Bronchus fibroblast of lung (primary cell): ENCODE results near the gene MCM3AP. TPM values are rescaled to one million over a fixed set of nuclear protein-coding genes. Genes with fewer than 3 reads are reported as not detected.

Experiments used
- total RNA-seq: library from RNA; depleted of rRNA; stranded (reverse); fragments of >200 nt; gene quantifications from 2 replicates; pipeline ENCODE4 v1.2.3, GENCODE V29; 2015

MCM3AP gene
- 60.0 and 60.2 TPM in 2 replicates for total RNA-seq

GRCh38 chr21:46285206-46285661 is at the start of gene MCM3AP:
Gene MCM3AP, minus strand, starts transcription at chr21:46285611. Its CDS starts 325 bp downstream, at chr21:46285286.

GRCh38 chr21:46323710-46324389 is 38.4 kb upstream of the MCM3AP start, which contains the start of the genes C21orf58 and PCNT:
Gene C21orf58, minus strand, starts transcription at chr21:46323870. Its CDS starts 1,132 bp downstream, at chr21:46322738.
Gene PCNT, plus strand, starts transcription at chr21:46324156. Its CDS starts 73 bp downstream, at chr21:46324229.

GRCh38 chr21:46285761-46286647 is 593 bp upstream of the MCM3AP start, which contains the start of gene YBEY:
Gene YBEY, plus strand, starts transcription at chr21:46286342. Its CDS starts 572 bp downstream, at chr21:46286914.

GRCh38 chr21:46228345-46229051 is 56.9 kb downstream of the MCM3AP start, which contains the start of gene LSS:
Gene LSS, minus strand, starts transcription at chr21:46228774. Its CDS starts 29 bp downstream, at chr21:46228745.

Other genes starting within 250 kb of the MCM3AP start
- 691 and 720 TPM in 2 replicates for gene COL6A2, start 187.5 kb downstream of the MCM3AP start, total RNA-seq
- not detected in 2 replicates for gene FTCD, start 130.0 kb downstream of the MCM3AP start, total RNA-seq
- gene SPATC1L, start 101.2 kb downstream of the MCM3AP start, total RNA-seq, result 50.4 and 55.6 TPM in 2 replicates
- 244 and 258 TPM in 2 replicates for gene LSS, start 56.8 kb downstream of the MCM3AP start, total RNA-seq
- 23.0 and 24.9 TPM in 2 replicates for gene YBEY, start 731 bp upstream of the MCM3AP start, total RNA-seq
- 9.1 and 10.0 TPM in 2 replicates for gene C21orf58, start 38.3 kb upstream of the MCM3AP start, total RNA-seq
- 18.7 and 25.4 TPM in 2 replicates for gene PCNT, start 38.5 kb upstream of the MCM3AP start, total RNA-seq
- 11.9 and 12.8 TPM in 2 replicates for gene DIP2A, start 173.3 kb upstream of the MCM3AP start, total RNA-seq